Measurements from ENCODE around the gene SLC30A3. TPM values are rescaled to one million over a fixed set of nuclear protein-coding genes. Genes with fewer than 3 reads are reported as not detected.

Gene SLC30A3
- total and polyA plus RNA-seq, 10 of the 15 experiments (the other 5 are each of a cell fraction or from before 2014, with no cell fraction given) = 0.23 TPM; not detected in 9

DNA sequence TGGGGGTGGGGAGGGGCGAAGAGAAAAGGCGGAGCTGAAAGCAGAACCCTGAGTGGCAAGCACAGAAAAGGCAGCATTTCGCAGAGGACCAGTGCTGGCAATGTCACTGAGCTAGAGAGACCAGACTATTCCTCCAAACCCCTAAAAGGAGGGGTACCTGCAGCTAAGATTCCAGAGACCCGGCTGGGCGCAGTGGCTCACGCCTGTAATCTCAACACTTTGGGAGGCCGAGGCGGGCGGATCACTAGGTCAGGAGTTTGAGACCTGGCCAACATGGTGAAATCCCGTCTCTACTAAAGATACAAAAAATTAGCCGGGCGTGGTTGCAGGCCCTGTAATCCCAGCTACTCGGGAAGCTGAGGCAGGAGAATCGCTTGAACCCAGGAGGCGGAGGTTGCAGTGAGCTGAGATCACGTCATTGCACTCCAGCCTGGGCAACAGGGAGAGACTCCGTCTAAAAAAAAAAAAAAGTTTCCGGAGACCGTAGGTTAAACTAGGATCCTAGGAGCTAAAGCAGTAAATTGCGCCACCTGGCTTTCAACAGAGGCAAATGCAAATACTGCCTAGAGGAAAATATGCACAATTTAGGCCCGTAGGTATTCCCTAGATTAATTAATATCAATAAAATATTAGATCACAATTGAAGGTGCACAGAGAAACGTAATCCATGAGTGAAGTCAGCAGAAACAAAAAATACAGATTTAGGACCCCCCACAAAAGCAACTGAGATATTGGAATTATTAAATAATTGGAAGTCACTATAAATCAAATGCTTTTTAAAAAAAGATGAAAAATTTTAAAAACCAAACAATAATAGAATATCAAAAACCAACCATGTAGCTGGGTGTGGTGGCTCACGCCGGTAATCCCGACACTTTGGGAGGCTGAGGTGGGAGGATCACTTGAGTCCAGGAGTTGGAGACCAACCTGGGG is 40.5 kb upstream of the SLC30A3 start (continued):
- TF ChIP-seq, protein P1, sequence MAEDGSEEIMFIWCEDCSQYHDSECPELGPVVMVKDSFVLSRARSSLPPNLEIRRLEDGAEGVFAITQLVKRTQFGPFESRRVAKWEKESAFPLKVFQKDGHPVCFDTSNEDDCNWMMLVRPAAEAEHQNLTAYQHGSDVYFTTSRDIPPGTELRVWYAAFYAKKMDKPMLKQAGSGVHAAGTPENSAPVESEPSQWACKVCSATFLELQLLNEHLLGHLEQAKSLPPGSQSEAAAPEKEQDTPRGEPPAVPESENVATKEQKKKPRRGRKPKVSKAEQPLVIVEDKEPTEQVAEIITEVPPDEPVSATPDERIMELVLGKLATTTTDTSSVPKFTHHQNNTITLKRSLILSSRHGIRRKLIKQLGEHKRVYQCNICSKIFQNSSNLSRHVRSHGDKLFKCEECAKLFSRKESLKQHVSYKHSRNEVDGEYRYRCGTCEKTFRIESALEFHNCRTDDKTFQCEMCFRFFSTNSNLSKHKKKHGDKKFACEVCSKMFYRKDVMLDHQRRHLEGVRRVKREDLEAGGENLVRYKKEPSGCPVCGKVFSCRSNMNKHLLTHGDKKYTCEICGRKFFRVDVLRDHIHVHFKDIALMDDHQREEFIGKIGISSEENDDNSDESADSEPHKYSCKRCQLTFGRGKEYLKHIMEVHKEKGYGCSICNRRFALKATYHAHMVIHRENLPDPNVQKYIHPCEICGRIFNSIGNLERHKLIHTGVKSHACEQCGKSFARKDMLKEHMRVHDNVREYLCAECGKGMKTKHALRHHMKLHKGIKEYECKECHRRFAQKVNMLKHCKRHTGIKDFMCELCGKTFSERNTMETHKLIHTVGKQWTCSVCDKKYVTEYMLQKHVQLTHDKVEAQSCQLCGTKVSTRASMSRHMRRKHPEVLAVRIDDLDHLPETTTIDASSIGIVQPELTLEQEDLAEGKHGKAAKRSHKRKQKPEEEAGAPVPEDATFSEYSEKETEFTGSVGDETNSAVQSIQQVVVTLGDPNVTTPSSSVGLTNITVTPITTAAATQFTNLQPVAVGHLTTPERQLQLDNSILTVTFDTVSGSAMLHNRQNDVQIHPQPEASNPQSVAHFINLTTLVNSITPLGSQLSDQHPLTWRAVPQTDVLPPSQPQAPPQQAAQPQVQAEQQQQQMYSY (CRISPR knock-in tag; IDR thresholded peaks at IDR 0.05) = no peak
- TF ChIP-seq LARP7 (IDR thresholded peaks at IDR 0.05) (no peak), HCFC1 (IDR thresholded peaks at IDR 0.05; ENCODE audit: low read length) (no peak), RCOR1 (conservative IDR thresholded peaks at IDR 0.05; ENCODE audit: low read depth, low read length) (no peak), TARDBP (IDR thresholded peaks at IDR 0.05; ENCODE audit: borderline replicate concordance) (no peak), DPF2 (IDR thresholded peaks at IDR 0.05) (no peak), HDAC2 (IDR thresholded peaks at IDR 0.05) (no peak), FOXM1 (IDR thresholded peaks at IDR 0.05; ENCODE audit: low read depth, low read length) (no peak), BHLHE40 (IDR thresholded peaks at IDR 0.05; ENCODE audit: borderline replicate concordance in 1 of 2, low read depth in 2 of 2, low read length in 1 of 2) (no peak), RAD21 (IDR thresholded peaks at IDR 0.05; ENCODE audit: insufficient read depth, low read depth, low read length) (peak; percentile 72), ZZZ3 (IDR thresholded peaks at IDR 0.05; ENCODE audit: control insufficient read depth, insufficient read length, low read depth) (no peak), CBX5 (IDR thresholded peaks at IDR 0.05; ENCODE audit: low read depth) (no peak), TBL1XR1 (IDR thresholded peaks at IDR 0.05; ENCODE audit: low read depth, low read length) (no peak), SMARCA5 (IDR thresholded peaks at IDR 0.05) (no peak), PAX5 (IDR thresholded peaks at IDR 0.05; ENCODE audit: borderline replicate concordance, low read depth, low read length) (no peak), TCF12 (IDR thresholded peaks at IDR 0.05; ENCODE audit: low read depth, low read length) (no peak), SMAD1 (IDR thresholded peaks at IDR 0.05; ENCODE audit: low read depth, partially characterized antibody) (no peak), POLR2AphosphoS5 (IDR thresholded peaks at IDR 0.05; ENCODE audit: low read length) (no peak)
- TF ChIP-seq, protein P2, sequence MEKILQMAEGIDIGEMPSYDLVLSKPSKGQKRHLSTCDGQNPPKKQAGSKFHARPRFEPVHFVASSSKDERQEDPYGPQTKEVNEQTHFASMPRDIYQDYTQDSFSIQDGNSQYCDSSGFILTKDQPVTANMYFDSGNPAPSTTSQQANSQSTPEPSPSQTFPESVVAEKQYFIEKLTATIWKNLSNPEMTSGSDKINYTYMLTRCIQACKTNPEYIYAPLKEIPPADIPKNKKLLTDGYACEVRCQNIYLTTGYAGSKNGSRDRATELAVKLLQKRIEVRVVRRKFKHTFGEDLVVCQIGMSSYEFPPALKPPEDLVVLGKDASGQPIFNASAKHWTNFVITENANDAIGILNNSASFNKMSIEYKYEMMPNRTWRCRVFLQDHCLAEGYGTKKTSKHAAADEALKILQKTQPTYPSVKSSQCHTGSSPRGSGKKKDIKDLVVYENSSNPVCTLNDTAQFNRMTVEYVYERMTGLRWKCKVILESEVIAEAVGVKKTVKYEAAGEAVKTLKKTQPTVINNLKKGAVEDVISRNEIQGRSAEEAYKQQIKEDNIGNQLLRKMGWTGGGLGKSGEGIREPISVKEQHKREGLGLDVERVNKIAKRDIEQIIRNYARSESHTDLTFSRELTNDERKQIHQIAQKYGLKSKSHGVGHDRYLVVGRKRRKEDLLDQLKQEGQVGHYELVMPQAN (conservative IDR thresholded peaks at IDR 0.05) = no peak
- TF ChIP-seq, protein P3, sequence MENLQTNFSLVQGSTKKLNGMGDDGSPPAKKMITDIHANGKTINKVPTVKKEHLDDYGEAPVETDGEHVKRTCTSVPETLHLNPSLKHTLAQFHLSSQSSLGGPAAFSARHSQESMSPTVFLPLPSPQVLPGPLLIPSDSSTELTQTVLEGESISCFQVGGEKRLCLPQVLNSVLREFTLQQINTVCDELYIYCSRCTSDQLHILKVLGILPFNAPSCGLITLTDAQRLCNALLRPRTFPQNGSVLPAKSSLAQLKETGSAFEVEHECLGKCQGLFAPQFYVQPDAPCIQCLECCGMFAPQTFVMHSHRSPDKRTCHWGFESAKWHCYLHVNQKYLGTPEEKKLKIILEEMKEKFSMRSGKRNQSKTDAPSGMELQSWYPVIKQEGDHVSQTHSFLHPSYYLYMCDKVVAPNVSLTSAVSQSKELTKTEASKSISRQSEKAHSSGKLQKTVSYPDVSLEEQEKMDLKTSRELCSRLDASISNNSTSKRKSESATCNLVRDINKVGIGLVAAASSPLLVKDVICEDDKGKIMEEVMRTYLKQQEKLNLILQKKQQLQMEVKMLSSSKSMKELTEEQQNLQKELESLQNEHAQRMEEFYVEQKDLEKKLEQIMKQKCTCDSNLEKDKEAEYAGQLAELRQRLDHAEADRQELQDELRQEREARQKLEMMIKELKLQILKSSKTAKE (IDR thresholded peaks at IDR 0.05; ENCODE audit: low read depth, poor library complexity, severe bottlenecking) = no peak
- TF ChIP-seq, protein P4, sequence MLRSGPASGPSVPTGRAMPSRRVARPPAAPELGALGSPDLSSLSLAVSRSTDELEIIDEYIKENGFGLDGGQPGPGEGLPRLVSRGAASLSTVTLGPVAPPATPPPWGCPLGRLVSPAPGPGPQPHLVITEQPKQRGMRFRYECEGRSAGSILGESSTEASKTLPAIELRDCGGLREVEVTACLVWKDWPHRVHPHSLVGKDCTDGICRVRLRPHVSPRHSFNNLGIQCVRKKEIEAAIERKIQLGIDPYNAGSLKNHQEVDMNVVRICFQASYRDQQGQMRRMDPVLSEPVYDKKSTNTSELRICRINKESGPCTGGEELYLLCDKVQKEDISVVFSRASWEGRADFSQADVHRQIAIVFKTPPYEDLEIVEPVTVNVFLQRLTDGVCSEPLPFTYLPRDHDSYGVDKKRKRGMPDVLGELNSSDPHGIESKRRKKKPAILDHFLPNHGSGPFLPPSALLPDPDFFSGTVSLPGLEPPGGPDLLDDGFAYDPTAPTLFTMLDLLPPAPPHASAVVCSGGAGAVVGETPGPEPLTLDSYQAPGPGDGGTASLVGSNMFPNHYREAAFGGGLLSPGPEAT (IDR thresholded peaks at IDR 0.05; ENCODE audit: low read depth) = peak; percentile 40; the same call in 1 of the 2 replicates

Measured in GM12878 (cell line).